OCI-LY7 (cell line): ENCODE data around the gene ST6GALNAC1. TPM values are rescaled to one million over a fixed set of nuclear protein-coding genes. Genes with fewer than 3 reads are reported as not detected.

Experiments
- BruUV-seq: library from RNA; stranded (reverse); fragments of 400-500 nt; replicated peaks from 2 replicates; lab custom pipeline; 2021; lab: Mats Ljungman, UMichigan
- CTCF ChIA-PET: fragments of 300-600 bp; sonication (Branson Sonifier 250); formaldehyde crosslinking; loops from one replicate; lab custom pipeline; 2022; ENCODE audit warnings: antibody characterized with exemption; ENCODE audit not compliant: unreplicated experiment; lab: Charles Lee
- POLR2A ChIA-PET: fragments of 300-600 bp; sonication (Branson Sonifier 250); formaldehyde crosslinking; loops from one replicate; lab custom pipeline; 2022; ENCODE audit warnings: antibody characterized with exemption; lab: Charles Lee
- DNase-seq: peaks from one replicate; pipeline ENCODE4 v3.0.0-alpha.2; 2015; ENCODE audit warnings: low spot score
- H2AFZ ChIP-seq: fragments of 200-600 bp; sonication (generic), shearing (Covaris generic); 2 replicates; pipeline ENCODE4 v1.6.1; 2014; ENCODE audit warnings: mild to moderate bottlenecking, antibody characterized with exemption, low read length, moderate library complexity
- H3K27ac ChIP-seq: fragments of 200-600 bp; sonication (generic); 2 replicates; pipeline ENCODE4 v1.5.1; 2014; ENCODE audit warnings: mixed run types, low read depth, mild to moderate bottlenecking, moderate library complexity, low read length, inconsistent platforms; ENCODE audit not compliant: poor library complexity, severe bottlenecking
- H3K36me3 ChIP-seq: fragments of 200-600 bp; sonication (generic); 2 replicates; pipeline ENCODE4 v1.6.1; 2014; ENCODE audit warnings: mild to moderate bottlenecking, antibody characterized with exemption, low read length, moderate library complexity, mixed read lengths; ENCODE audit not compliant: insufficient read depth
- H3K4me1 ChIP-seq: fragments of 200-600 bp; sonication (generic); 2 replicates; pipeline ENCODE4 v1.5.1; 2014; ENCODE audit warnings: mild to moderate bottlenecking, low read length; ENCODE audit not compliant: insufficient read depth, poor library complexity, severe bottlenecking
- H3K4me2 ChIP-seq: fragments of 200-600 bp; sonication (generic); 2 replicates; pipeline ENCODE4 v1.6.1; 2014; ENCODE audit warnings: mild to moderate bottlenecking, low read length
- H3K4me3 ChIP-seq: fragments of 200-600 bp; sonication (generic); 2 replicates; pipeline ENCODE4 v1.5.1; 2014; ENCODE audit warnings: mild to moderate bottlenecking, low read depth, low read length; ENCODE audit not compliant: poor library complexity, severe bottlenecking
- H3K79me2 ChIP-seq: fragments of 200-600 bp; sonication (generic); 2 replicates; pipeline ENCODE4 v1.6.1; 2016; ENCODE audit warnings: low read depth, mild to moderate bottlenecking, low read length, moderate library complexity, mixed read lengths; ENCODE audit not compliant: insufficient read depth
- H3K9me2 ChIP-seq: fragments of 200-600 bp; sonication (generic); 2 replicates; pipeline ENCODE4 v1.6.1; 2016; ENCODE audit warnings: mild to moderate bottlenecking, low read length, mixed read lengths; ENCODE audit not compliant: insufficient read depth
- H3K9me3 ChIP-seq: fragments of 200-600 bp; sonication (generic); 2 replicates; pipeline ENCODE4 v1.6.1; 2014; ENCODE audit warnings: mild to moderate bottlenecking, mixed run types, low read length, mixed read lengths
- H4K20me1 ChIP-seq: fragments of 200-600 bp; sonication (generic); 2 replicates; pipeline ENCODE4 v1.6.1; 2014; ENCODE audit warnings: mild to moderate bottlenecking, antibody characterized with exemption, low read length, moderate library complexity, mixed read lengths; ENCODE audit not compliant: insufficient read depth
- CTCF ChIP-seq: fragments of 200-600 bp; sonication (generic); conservative IDR thresholded peaks from 2 replicates; pipeline ENCODE4 v1.5.1; 2014; ENCODE audit warnings: mild to moderate bottlenecking, antibody characterized with exemption, low read length, moderate library complexity, mixed read lengths
- EZH2phosphoT487 ChIP-seq: fragments of 200-600 bp; sonication (generic); IDR thresholded peaks from 2 replicates; pipeline ENCODE4 v1.6.1; 2018; ENCODE audit warnings: low read depth, borderline replicate concordance, mild to moderate bottlenecking, mixed run types, antibody characterized with exemption, low read length, moderate library complexity, mixed read lengths
- intact Hi-C: fragments of 100-400 bp; cut with micrococcal nuclease; formaldehyde crosslinking; loops from one replicate; pipeline ENCODE4 v1.10.0; 2022; ENCODE audit not compliant: unreplicated experiment
- total RNA-seq, 2 experiments: library from RNA; depleted of rRNA in 1 of 2; stranded (reverse); fragments of >200 nt in 1 of 2; shearing (Covaris generic) in 1 of 2; gene quantifications; 2 replicates each; pipeline ENCODE4 v1.2.3, GENCODE V29; 2014 to 2022

ST6GALNAC1 gene
- total RNA-seq, 2 experiments from 2014 or later, result not detected

- Histone ChIP-seq H3K27ac (no peak overlapping the region), H3K36me3 (no peaks in the 10 kb centered on the region), H4K20me1 (no peaks in the 10 kb centered on the region), H3K9me3 (no peaks in the 10 kb centered on the region), H2AFZ (0 out of 2 replicates have a peak overlapping the region, but pooled peaks have one; percentile 32), H3K79me2 (no peaks in the 10 kb centered on the region), H3K4me3 (no peak overlapping the region), H3K4me2 (no peak overlapping the region), H3K9me2 (no peaks in the 10 kb centered on the region), H3K4me1 (peaks cover 4% of the 10 kb centered on the region)
- intact Hi-C loops, result loop anchor here (1.0 kb wide), 2 partner anchors 65 to 100 kb away; no protein-coding TSS in a partner anchor
- TF ChIP-seq EZH2phosphoT487, result no peak
- TF ChIP-seq CTCF, result peak; percentile 99
- DNase-seq, result peak; percentile 75
- POLR2A ChIA-PET, result interaction anchor here (0.5 to 1.1 kb wide), 2 partner anchors 56 to 57 kb away, joined by 3 to 7 read pairs; no protein-coding TSS in a partner anchor
- BruUV-seq, result no TSS peak
- CTCF ChIA-PET, result interaction anchor here (0.6 to 1.2 kb wide), 5 partner anchors 16 to 65 kb away, joined by 3 to 4 read pairs (median 3); no protein-coding TSS in a partner anchor
Measured at GRCh38 chr17:76623271-76624146, 20.0 kb downstream of the ST6GALNAC1 start.

- no peak overlapping the region for H3K4me3 ChIP-seq
- H3K9me3 ChIP-seq, result 0 out of 2 replicates have a peak, but pooled peaks cover 5% of the 10 kb centered on the region
- H3K79me2 ChIP-seq, result no peaks in the 10 kb centered on the region
- intact Hi-C loops, result no loop called here
- BruUV-seq, result no TSS peak
- no peak overlapping the region for H3K4me2 ChIP-seq
- TF ChIP-seq CTCF (no peak), EZH2phosphoT487 (no peak)
- POLR2A ChIA-PET, result interaction anchor here (0.7 to 1.2 kb wide), 2 partner anchors 61 to 253 kb away, joined by 3 to 4 read pairs; no protein-coding TSS in a partner anchor
- H3K27ac ChIP-seq, result no peak overlapping the region
- H3K36me3 ChIP-seq, result no peaks in the 10 kb centered on the region
- no peak for DNase-seq
- no peaks in the 10 kb centered on the region for H3K4me1 ChIP-seq
- H4K20me1 ChIP-seq, result no peaks in the 10 kb centered on the region
- H3K9me2 ChIP-seq, result no peaks in the 10 kb centered on the region
- no peak overlapping the region for H2AFZ ChIP-seq
- CTCF ChIA-PET, result no interaction called here
Measured at GRCh38 chr17:76617838-76618237, 25.7 kb downstream of the ST6GALNAC1 start.
